DMS153 (cell line): Measurements from ENCODE around the gene LTBP2.
"Not testable (repeated sequence)": the region's sequence is repeated elsewhere in the genome, so short reads cannot be mapped to it uniquely, and the experiment has no call there.

ENCODE experiments used
- DNase-seq: peaks from one replicate; lab custom pipeline; 2025; lab: John Stamatoyannopoulos, UW

Gene LTBP2

GRCh38 chr14:74482571-74482970 is 129.5 kb downstream of the LTBP2 start:
- DNase-seq = no peak

- DNase-seq = no peak
These were observed 132.0 kb downstream of the LTBP2 start for GRCh38 chr14:74480046-74480445.

GRCh38 chr14:74478996-74479635 is 132.9 kb downstream of the LTBP2 start:
- DNase-seq = no peak

GRCh38 chr14:74476607-74477006 is 135.4 kb downstream of the LTBP2 start:
- no peak for DNase-seq

GRCh38 chr14:74476107-74476506 is 135.9 kb downstream of the LTBP2 start:
- DNase-seq = no peak

- DNase-seq = no peak
These were observed 136.4 kb downstream of the LTBP2 start for GRCh38 chr14:74475678-74476077.

GRCh38 chr14:74474376-74474775 is 137.7 kb downstream of the LTBP2 start:
- no peak for DNase-seq

GRCh38 chr14:74472601-74473000 is 139.4 kb downstream of the LTBP2 start:
- no peak for DNase-seq

GRCh38 chr14:74469548-74470518 is 142.2 kb downstream of the LTBP2 start:
- no peak for DNase-seq

- DNase-seq = no peak
These were observed 143.5 kb downstream of the LTBP2 start for GRCh38 chr14:74468513-74468912.

GRCh38 chr14:74465335-74465734 is 146.7 kb downstream of the LTBP2 start:
- DNase-seq = no peak

GRCh38 chr14:74464785-74465184 is 147.3 kb downstream of the LTBP2 start:
- DNase-seq = no peak

- no peak for DNase-seq
These were observed 148.3 kb downstream of the LTBP2 start for GRCh38 chr14:74463697-74464096.

- no peak for DNase-seq
These were observed 149.0 kb downstream of the LTBP2 start for GRCh38 chr14:74462993-74463392.

GRCh38 chr14:74459976-74460375 is 152.1 kb downstream of the LTBP2 start:
- DNase-seq = no peak

GRCh38 chr14:74459289-74459946 is 152.6 kb downstream of the LTBP2 start:
- no peak for DNase-seq

- DNase-seq = no peak
These were observed 154.5 kb downstream of the LTBP2 start for GRCh38 chr14:74457565-74457895.

- no peak for DNase-seq
These were observed 155.1 kb downstream of the LTBP2 start for GRCh38 chr14:74456684-74457564.

- DNase-seq = not testable (repeated sequence)
These were observed 157.6 kb downstream of the LTBP2 start for GRCh38 chr14:74454397-74454796.
